Vagina (tissue), 2 donors: ENCODE measurements around the gene POU6F2. TPM values are rescaled to one million over a fixed set of nuclear protein-coding genes. Genes with fewer than 3 reads are reported as not detected.

ENCODE experiments used
- DNase-seq, 2 donors: peaks; one replicate each; pipeline ENCODE4 v3.0.0-alpha.2; 2017; ENCODE audit errors: extremely low spot score in 2 of 2
- H3K27ac ChIP-seq: fragments of 200-600 bp; sonication (generic); one replicate; pipeline ENCODE4 v1.5.1; 2019
- H3K27me3 ChIP-seq: fragments of 200-600 bp; sonication (generic); one replicate; pipeline ENCODE4 v1.5.1; 2019
- H3K36me3 ChIP-seq, 2 donors: fragments of 200-600 bp; sonication (generic); one replicate each; pipeline ENCODE4 v1.5.1; 2017 to 2019
- H3K4me1 ChIP-seq: fragments of 200-600 bp; sonication (generic); one replicate; pipeline ENCODE4 v1.5.1; 2019
- H3K4me3 ChIP-seq, 2 donors: fragments of 200-600 bp; sonication (generic); 1 replicate in 1 of 2; 2 replicates in 1 of 2; pipeline ENCODE4 v1.5.1; 2016 to 2019
- H3K9me3 ChIP-seq: fragments of 200-600 bp; sonication (generic); one replicate; pipeline ENCODE4 v1.5.1; 2019
- POLR2A ChIP-seq, 2 donors: fragments of 450-650 bp; IDR thresholded peaks; one replicate each; pipeline ENCODE4 v1.6.1; 2017; ENCODE audit warnings: antibody characterized with exemption in 2 of 2, mild to moderate bottlenecking in 2 of 2, moderate library complexity in 2 of 2
- POLR2AphosphoS5 ChIP-seq, 2 donors: sonication (generic); formaldehyde crosslinking; IDR thresholded peaks; one replicate each; pipeline ENCODE4 v1.9.0; 2017; ENCODE audit warnings: antibody characterized with exemption in 2 of 2, mild to moderate bottlenecking in 2 of 2, low read depth in 1 of 2; ENCODE audit not compliant: insufficient read depth in 1 of 2
- intact Hi-C: fragments of 100-400 bp; cut with DNase I; formaldehyde crosslinking; loops from one replicate; pipeline ENCODE4 v1.15.1; 2023
- total RNA-seq: library from RNA; depleted of rRNA; stranded (reverse); fragments of >200 nt; gene quantifications from one replicate; pipeline ENCODE4 v1.2.3, GENCODE V29; 2016
- TF ChIP-seq, protein P1 (sequence below), 3 experiments: fragments of 450-650 bp in 2 of 3; fragments of 200-600 bp in 1 of 3; sonication (generic) in 1 of 3; IDR thresholded peaks; one replicate each; pipeline ENCODE4 v1.5.1; 2017 to 2019; ENCODE audit warnings: antibody characterized with exemption in 3 of 3, mild to moderate bottlenecking in 2 of 3, moderate library complexity in 2 of 3

The POU6F2 gene
- total RNA-seq, 1 donor from 2014 or later, result not detected

DNA sequence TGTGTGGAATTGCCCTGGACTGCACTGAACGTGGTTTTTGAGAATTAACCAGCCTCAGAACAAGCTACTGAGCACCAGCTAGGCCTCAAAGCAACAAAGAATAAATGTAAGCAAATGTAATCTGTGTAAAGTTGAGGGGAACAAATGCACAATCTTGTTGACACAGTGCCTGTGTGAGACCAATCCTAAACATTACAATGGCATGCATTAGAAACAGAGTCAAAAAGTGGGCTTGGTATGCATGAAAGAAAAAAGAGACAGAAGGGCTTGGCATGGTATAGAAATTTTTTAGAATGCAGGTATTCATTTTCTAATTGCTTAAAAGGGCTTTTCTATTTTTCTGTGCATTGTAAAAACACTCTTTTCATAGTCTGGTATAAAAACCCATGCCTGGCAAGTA, 224.3 kb downstream of the POU6F2 start:
- Histone ChIP-seq H3K36me3 (no peaks in the 10 kb centered on the region), H3K27me3 (no peaks in the 10 kb centered on the region), H3K9me3 (no peaks in the 10 kb centered on the region), H3K4me1 (no peaks in the 10 kb centered on the region), H3K27ac (no peak overlapping the region), H3K4me3 (no peak overlapping the region)
- TF ChIP-seq, protein P1, sequence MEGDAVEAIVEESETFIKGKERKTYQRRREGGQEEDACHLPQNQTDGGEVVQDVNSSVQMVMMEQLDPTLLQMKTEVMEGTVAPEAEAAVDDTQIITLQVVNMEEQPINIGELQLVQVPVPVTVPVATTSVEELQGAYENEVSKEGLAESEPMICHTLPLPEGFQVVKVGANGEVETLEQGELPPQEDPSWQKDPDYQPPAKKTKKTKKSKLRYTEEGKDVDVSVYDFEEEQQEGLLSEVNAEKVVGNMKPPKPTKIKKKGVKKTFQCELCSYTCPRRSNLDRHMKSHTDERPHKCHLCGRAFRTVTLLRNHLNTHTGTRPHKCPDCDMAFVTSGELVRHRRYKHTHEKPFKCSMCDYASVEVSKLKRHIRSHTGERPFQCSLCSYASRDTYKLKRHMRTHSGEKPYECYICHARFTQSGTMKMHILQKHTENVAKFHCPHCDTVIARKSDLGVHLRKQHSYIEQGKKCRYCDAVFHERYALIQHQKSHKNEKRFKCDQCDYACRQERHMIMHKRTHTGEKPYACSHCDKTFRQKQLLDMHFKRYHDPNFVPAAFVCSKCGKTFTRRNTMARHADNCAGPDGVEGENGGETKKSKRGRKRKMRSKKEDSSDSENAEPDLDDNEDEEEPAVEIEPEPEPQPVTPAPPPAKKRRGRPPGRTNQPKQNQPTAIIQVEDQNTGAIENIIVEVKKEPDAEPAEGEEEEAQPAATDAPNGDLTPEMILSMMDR (IDR thresholded peaks at IDR 0.05), result no peak
- TF ChIP-seq POLR2AphosphoS5 (IDR thresholded peaks at IDR 0.05; ENCODE audit: insufficient read depth in 1 of 2, low read depth in 1 of 2), result no peak
- TF ChIP-seq POLR2A (IDR thresholded peaks at IDR 0.05), result no peak
- DNase-seq, result no peak
- intact Hi-C loops, result no loop called here

DNA sequence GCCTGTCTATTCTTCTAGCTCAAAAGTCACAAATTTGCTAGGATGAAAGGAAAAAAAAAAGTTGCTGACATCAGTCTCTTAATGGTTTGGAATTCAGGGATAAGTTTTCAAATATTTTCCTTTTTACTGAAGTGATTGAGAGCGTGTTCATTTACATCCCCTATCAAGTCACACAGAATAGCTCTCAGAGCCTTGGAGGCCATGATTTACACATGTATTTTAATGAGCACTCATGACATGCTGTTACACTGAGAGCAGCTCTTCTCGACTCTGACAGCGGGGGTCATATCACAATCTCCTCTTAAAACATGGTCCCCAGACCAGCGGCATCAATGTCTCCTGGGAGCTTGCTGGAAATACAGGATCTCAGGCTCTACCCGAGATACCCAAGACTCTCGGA, 232.7 kb downstream of the POU6F2 start:
- TF ChIP-seq POLR2A (IDR thresholded peaks at IDR 0.05) (no peak), POLR2AphosphoS5 (IDR thresholded peaks at IDR 0.05; ENCODE audit: insufficient read depth in 1 of 2, low read depth in 1 of 2) (no peak)
- TF ChIP-seq, protein P1 (IDR thresholded peaks at IDR 0.05), result no peak
- no peak for DNase-seq
- Histone ChIP-seq H3K9me3 (no peaks in the 10 kb centered on the region), H3K27ac (no peak overlapping the region), H3K27me3 (no peaks in the 10 kb centered on the region), H3K4me3 (no peak overlapping the region), H3K4me1 (no peaks in the 10 kb centered on the region), H3K36me3 (no peaks in the 10 kb centered on the region)
- intact Hi-C loops, result no loop called here

DNA sequence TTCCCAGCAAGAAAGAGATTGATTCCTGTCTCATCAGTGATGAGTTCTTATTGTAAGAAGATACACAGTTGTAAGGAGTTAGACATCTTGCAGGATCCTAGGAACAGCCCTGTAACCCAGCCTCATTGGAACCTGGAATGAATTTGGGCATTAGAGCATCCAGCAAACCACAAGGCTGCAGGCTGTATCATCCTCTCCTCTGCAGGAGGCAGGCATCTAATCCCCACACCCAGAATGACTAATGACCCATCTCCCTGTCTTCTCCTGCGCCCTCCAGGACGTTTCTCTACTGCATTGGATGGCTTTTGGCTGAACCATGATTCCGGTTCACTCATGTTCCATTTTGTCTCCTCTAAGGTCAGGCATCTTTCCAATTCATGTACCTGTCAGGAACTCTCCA, 233.9 kb downstream of the POU6F2 start:
- DNase-seq, result no peak
- Histone ChIP-seq H3K4me1 (no peaks in the 10 kb centered on the region), H3K36me3 (no peaks in the 10 kb centered on the region), H3K4me3 (no peak overlapping the region), H3K27ac (no peak overlapping the region), H3K27me3 (no peaks in the 10 kb centered on the region), H3K9me3 (no peaks in the 10 kb centered on the region)
- intact Hi-C loops, result no loop called here
- TF ChIP-seq POLR2AphosphoS5 (IDR thresholded peaks at IDR 0.05; ENCODE audit: insufficient read depth in 1 of 2, low read depth in 1 of 2), result no peak
- TF ChIP-seq, protein P1 (IDR thresholded peaks at IDR 0.05), result no peak
- no peak for TF ChIP-seq POLR2A (IDR thresholded peaks at IDR 0.05)

DNA sequence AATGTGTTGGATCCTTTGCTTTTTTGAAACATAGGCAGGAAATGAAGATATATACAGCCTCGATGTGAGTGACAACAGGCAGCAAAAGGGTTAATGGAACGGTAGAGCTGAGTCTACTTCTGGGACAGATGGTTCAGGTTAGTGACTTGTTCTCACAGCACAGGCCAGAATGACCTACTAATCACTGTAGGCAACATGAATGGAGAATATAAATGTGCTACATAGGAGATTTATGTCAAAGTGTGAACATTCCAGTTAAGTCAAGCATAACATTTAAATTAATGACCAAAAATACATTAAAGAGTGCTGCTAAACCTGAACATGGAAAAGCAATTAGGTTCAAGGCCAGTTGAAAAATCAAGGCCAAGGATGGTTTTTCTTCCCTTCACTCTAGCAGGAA, 235.2 kb downstream of the POU6F2 start:
- no peak for DNase-seq
- H3K4me3 ChIP-seq, result no peak overlapping the region
- H3K9me3 ChIP-seq, result no peaks in the 10 kb centered on the region
- no peaks in the 10 kb centered on the region for H3K36me3 ChIP-seq
- no peaks in the 10 kb centered on the region for H3K27me3 ChIP-seq
- TF ChIP-seq, protein P1 (IDR thresholded peaks at IDR 0.05), result no peak
- TF ChIP-seq POLR2AphosphoS5 (IDR thresholded peaks at IDR 0.05; ENCODE audit: insufficient read depth in 1 of 2, low read depth in 1 of 2), result no peak
- no peak for TF ChIP-seq POLR2A (IDR thresholded peaks at IDR 0.05)
- intact Hi-C loops, result no loop called here
- H3K4me1 ChIP-seq, result no peaks in the 10 kb centered on the region
- H3K27ac ChIP-seq, result no peak overlapping the region

- TF ChIP-seq POLR2AphosphoS5 (IDR thresholded peaks at IDR 0.05; ENCODE audit: insufficient read depth in 1 of 2, low read depth in 1 of 2) (no peak), POLR2A (IDR thresholded peaks at IDR 0.05) (no peak)
- TF ChIP-seq, protein P1 (IDR thresholded peaks at IDR 0.05), result no peak
- H3K36me3 ChIP-seq, result no peaks in the 10 kb centered on the region
- no peaks in the 10 kb centered on the region for H3K9me3 ChIP-seq
- intact Hi-C loops, result no loop called here
- no peak overlapping the region for H3K27ac ChIP-seq
- H3K4me3 ChIP-seq, result no peak overlapping the region
- DNase-seq, result no peak
- H3K27me3 ChIP-seq, result no peaks in the 10 kb centered on the region
- H3K4me1 ChIP-seq, result no peaks in the 10 kb centered on the region
Observed at GRCh38 chr7:39217783-39218182, 240.1 kb downstream of the POU6F2 start.
